Activated T-cell treated with anti-CD3 and anti-CD28 coated beads, Interleukin-2, amount 50 U/mL, for 48 hours (primary cell): ENCODE results near the gene MMD2.
"Not testable (repeated sequence)": the region's sequence is repeated elsewhere in the genome, so short reads cannot be mapped to it uniquely, and the experiment has no call there.

Experiments used
- DNase-seq, 2 experiments: peaks; one replicate each; pipeline ENCODE4 v3.0.0-alpha.2; 2020

Gene MMD2

GRCh38 chr7:4893188-4893587, 65.8 kb downstream of the MMD2 start:
- DNase-seq, result not testable (repeated sequence)

GRCh38 chr7:4891522-4891921, 67.5 kb downstream of the MMD2 start:
- not testable (repeated sequence) for DNase-seq

- DNase-seq, result no peak
Measured at GRCh38 chr7:4889682-4890081, 69.3 kb downstream of the MMD2 start.

DNA sequence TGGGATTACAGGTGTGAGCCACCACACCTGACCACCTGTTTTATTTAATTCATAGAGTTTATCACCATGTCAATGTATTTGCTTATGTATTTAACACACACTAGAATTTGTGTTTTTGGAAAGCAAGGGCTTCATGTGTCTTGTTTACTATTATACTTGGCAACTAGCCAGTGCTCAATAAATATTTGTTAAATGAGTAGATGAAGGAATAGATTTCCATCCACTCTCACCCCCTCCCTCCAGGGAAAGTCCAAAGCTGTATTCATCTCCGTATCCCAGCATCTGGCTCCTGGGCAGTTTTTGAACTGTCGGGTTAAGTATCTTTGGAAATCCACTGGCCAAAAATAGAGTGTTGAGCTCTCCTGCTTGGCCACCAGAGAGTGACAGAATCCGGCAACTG, 70.8 kb downstream of the MMD2 start:
- DNase-seq, result no peak

GRCh38 chr7:4886671-4887070, 72.3 kb downstream of the MMD2 start:
- no peak for DNase-seq

- no peak for DNase-seq
Measured at GRCh38 chr7:4885317-4885807, 73.6 kb downstream of the MMD2 start.

DNA sequence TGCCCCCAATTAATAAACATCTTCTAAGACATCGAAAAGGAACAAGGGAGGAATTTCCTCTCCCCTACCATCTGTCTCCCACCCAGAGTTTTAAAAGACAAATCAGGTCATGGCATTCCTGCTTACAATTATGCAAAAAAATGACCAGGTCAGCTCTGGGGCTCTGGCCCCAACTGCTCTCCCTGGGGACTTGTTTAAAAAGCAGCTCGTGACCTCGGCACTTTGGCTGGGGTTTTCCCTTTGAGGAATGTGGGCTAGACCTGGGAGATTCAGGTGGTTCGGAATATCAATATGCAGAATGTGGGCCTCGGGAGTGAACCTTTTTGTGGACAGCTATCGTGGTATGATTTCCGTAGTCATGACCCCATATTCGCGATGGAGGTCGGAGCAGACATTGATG, 74.8 kb downstream of the MMD2 start:
- DNase-seq, result no peak

DNA sequence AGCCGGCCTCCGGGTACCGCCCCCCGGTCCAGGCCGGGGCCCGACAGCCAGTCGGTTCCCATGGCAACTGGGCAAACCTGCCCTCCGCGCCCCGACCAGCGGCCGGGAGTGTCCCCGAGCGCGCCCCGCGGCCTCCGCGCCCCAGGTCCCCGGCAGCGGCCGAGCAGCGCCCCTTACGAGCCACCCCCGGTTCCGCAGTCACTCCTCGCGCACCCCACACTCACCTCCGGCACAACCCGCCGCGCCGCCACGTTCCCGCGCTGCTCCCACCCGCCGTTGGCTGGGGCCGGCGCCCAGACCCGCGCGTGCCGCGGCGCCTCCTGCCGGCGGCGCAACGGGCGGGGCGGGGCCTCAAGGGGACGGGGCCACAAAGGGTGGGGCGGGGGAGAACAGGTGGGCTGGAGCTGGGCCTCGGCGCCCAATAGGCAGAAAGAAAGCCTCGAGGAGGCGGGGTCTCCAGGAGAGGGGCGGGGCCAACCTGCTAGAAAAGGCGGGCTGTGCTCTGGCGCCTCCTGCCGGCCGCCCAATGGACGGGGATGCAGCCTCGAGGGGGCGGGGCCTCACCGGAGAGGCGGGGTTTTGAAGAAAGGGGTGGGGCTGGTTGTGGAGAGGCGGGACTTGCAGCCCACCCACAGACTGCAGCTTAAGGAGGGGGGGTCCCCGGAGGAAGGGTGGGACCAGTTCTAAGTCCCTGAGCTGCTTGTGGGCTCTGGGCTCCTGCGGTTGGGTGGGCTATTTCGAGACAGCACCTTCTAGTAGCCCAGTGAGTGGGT, 75.4 kb downstream of the MMD2 start, which contains the start of gene RADIL:
Gene RADIL, minus strand, starts transcription at position 345 of the 773 bp plus-strand sequence. CDS start 5,577 bp downstream, outside the sequence.
- DNase-seq, result peak; percentile 96

- DNase-seq, result peak in 1 of 2 experiments; percentile 25
Measured at GRCh38 chr7:4883033-4883371, 76.0 kb downstream of the MMD2 start.

- peak in 1 of 2 experiments; percentile 27 for DNase-seq
Measured at GRCh38 chr7:4882169-4883032, 76.6 kb downstream of the MMD2 start.

DNA sequence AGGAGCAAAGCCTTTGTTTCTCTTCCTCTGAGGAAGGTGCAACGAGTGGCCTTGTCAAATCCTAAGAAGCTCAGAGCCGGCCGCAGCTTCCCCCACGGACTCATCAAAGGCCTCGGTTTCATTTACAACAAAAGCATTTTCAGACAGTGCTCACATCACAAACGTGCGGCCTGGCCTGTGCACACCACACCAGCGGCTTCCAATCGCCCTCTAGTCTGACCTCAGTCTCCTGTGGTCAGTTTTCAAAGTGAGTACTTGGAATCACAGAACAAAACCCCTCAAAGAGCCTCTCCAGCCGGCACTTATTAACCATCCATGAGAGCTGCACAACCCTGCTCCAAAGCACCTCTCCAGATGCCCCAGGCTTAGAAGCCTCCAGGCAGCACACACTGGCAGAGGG, 78.8 kb downstream of the MMD2 start:
- no peak for DNase-seq

DNA sequence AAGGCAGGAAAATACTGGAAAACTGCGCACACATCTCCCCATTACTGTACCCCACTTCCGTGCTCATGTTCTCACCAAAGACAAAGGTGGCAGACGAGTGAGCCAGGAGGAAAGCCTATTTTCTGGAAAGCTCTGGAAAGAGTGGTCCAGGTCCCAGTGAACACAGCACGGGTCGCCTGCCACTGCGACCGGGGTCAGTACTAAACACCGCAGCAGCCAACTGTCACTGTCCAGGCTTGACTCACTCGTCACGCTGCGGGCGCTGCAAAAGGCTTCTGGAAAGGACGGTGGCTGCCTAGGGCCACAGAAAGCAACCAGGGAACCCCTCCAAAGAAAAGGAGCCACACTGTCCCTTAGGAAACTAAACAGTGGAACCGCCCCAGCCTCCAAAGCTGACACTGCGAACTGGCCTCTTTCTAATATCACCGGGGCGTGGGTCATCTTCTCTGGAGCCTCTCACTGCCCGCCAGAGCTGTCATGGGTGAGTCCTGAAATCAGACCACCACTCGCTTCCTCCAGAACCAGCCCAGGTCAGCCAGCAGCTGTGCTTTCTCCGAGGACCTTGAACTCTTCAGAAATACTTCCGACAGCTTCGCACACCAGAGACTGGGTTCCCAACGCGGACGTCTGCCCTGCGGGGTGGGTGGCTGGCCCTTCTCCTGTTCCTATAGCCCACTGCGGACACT, 79.4 kb downstream of the MMD2 start:
- DNase-seq, result no peak

- no peak for DNase-seq
Measured at GRCh38 chr7:4878336-4879335, 80.4 kb downstream of the MMD2 start.

GRCh38 chr7:4876586-4876985, 82.4 kb downstream of the MMD2 start:
- DNase-seq, result no peak

- no peak for DNase-seq
Measured at GRCh38 chr7:4875391-4875790, 83.6 kb downstream of the MMD2 start.

GRCh38 chr7:4873071-4873944, 85.7 kb downstream of the MMD2 start:
- no peak for DNase-seq

- no peak for DNase-seq
Measured at GRCh38 chr7:4871930-4872675, 86.9 kb downstream of the MMD2 start.

DNA sequence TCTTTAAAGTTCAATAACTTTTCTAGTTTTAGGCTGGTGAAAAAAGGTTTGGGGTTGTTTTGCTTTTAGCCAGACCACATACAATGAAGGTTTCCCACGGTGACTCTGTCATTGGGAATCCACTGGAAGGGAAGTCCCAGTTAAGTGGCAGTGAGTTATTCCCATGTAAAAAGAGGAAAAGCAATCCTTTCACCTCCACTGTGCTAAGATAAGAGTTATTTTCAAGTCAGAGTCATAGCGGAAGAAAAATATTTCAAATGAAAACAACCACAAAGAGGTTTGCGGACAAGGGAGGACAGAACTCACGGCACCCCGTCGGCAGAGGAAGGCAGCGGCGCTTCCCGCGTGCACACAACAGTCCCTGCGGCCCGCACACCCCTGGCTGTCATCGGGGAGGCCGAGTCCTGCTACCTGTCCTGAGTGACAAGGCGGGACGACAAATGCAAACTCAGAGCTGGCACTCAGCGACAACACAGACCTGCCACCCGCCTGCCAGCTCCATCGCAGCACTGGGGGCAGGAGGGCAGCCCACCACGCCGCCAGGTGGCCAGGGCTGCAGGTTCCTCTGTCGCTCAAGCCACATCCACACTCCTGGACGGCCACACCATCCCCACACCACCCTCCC, 87.8 kb downstream of the MMD2 start:
- no peak for DNase-seq

DNA sequence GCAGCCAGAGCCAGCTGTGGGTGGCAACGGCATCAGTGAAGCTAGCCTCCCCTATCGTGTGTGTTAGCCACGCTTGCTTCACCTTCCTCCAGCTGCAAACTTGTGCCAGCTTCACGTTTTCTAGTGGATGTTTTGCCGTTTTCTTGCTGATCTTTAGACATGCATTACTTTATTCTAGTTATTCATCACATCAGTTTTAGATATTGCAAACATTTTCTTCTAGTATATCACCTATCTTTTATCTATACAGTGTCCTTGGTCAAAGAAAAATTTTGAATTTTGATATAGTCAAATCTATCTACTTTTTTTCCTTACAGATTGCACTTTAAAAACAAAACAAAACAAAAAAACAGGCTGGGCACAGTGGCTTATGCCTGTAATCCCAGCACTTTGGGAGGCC, 90.5 kb downstream of the MMD2 start:
- no peak for DNase-seq
